Endodermal cell (in vitro differentiated cells): ENCODE results near the gene SUPT7L. TPM values are rescaled to one million over a fixed set of nuclear protein-coding genes. Genes with fewer than 3 reads are reported as not detected.
A peak's percentile ranks its signal among the peaks of the same experiment; 100 is the strongest.
"Not testable (repeated sequence)": the region's sequence is repeated elsewhere in the genome, so short reads cannot be mapped to it uniquely, and the experiment has no call there.

Experiments
- DNase-seq: peaks from one replicate; pipeline ENCODE4 v3.0.0-alpha.2; 2017
- H3K27ac ChIP-seq: 2 replicates; pipeline ENCODE4 v1.5.1; 2013; ENCODE audit warnings: mild to moderate bottlenecking, low read depth, low read length, moderate library complexity
- H3K27me3 ChIP-seq: 2 replicates; pipeline ENCODE4 v1.6.1; 2013; ENCODE audit warnings: mild to moderate bottlenecking, low read length, moderate library complexity; ENCODE audit not compliant: insufficient read depth, control insufficient read depth, poor library complexity, severe bottlenecking
- H3K36me3 ChIP-seq: 2 replicates; pipeline ENCODE4 v1.7.0; 2013; ENCODE audit warnings: mild to moderate bottlenecking, low read length, moderate library complexity; ENCODE audit not compliant: control insufficient read depth, insufficient read depth
- H3K4me1 ChIP-seq: one replicate; pipeline ENCODE4 v1.7.0; 2013; ENCODE audit warnings: low read length; ENCODE audit not compliant: control insufficient read depth, insufficient read depth
- H3K4me3 ChIP-seq: 2 replicates; pipeline ENCODE4 v1.5.1; 2013; ENCODE audit warnings: mild to moderate bottlenecking, low read length, moderate library complexity
- H3K9ac ChIP-seq: 2 replicates; pipeline ENCODE4 v1.6.1; 2013; ENCODE audit warnings: mild to moderate bottlenecking, low read length, moderate library complexity; ENCODE audit not compliant: poor library complexity, severe bottlenecking; ENCODE audit errors: extremely low read depth
- H3K9me3 ChIP-seq: 2 replicates; pipeline ENCODE4 v1.6.1; 2013; ENCODE audit warnings: mild to moderate bottlenecking, low read length, moderate library complexity; ENCODE audit not compliant: control insufficient read depth
- H3K27ac Mint-ChIP-seq: 2 replicates; pipeline ENCODE4 v1.8.0; 2020; ENCODE audit warnings: mixed read lengths
- H3K27me3 Mint-ChIP-seq: 2 replicates; pipeline ENCODE4 v1.8.0; 2021; ENCODE audit warnings: mild to moderate bottlenecking, mixed read lengths; ENCODE audit not compliant: insufficient read depth
- H3K36me3 Mint-ChIP-seq: 2 replicates; pipeline ENCODE4 v1.8.0; 2020; ENCODE audit warnings: low read depth, mixed read lengths
- H3K4me1 Mint-ChIP-seq: 2 replicates; pipeline ENCODE4 v1.8.0; 2020; ENCODE audit warnings: mixed read lengths
- H3K4me3 Mint-ChIP-seq: 2 replicates; pipeline ENCODE4 v1.8.0; 2020; ENCODE audit warnings: mild to moderate bottlenecking, moderate library complexity, mixed read lengths
- H3K9me3 Mint-ChIP-seq: 2 replicates; pipeline ENCODE4 v1.8.0; 2020; ENCODE audit warnings: mild to moderate bottlenecking, mixed read lengths
- whole genome bisulfite sequencing, 2 experiments: methylation state at CpG; one replicate each; pipeline versions ENCODE4 v1.1.5 to v1.1.7; 2013; ENCODE audit warnings: missing lambda C conversion rate in 2 of 2, mixed read lengths in 1 of 2; ENCODE audit not compliant: insufficient coverage in 1 of 2, insufficient read length in 1 of 2; 5-methylcytosine and 5-hydroxymethylcytosine counted together
- total RNA-seq, 2 donors: library from RNA; stranded (reverse); fragmentation: NEBNext Ultra II Directional in 1 of 2; extraction: Animal tissue kit (Norgen Biotek cat#: 25700) in 1 of 2; gene quantifications; 2 replicates in 1 of 2; 3 replicates in 1 of 2; pipeline ENCODE4 v1.2.1, GENCODE V29; 2021
- TF ChIP-seq, protein P1 (sequence below): fragments of 200-600 bp; sonication (generic); conservative IDR thresholded peaks from 2 replicates; pipeline ENCODE4 v1.5.0; 2021; ENCODE audit warnings: antibody characterized with exemption, mild to moderate bottlenecking

The SUPT7L gene
- total RNA-seq, 2 donors from 2014 or later: 43.3 to 43.9 TPM

DNA sequence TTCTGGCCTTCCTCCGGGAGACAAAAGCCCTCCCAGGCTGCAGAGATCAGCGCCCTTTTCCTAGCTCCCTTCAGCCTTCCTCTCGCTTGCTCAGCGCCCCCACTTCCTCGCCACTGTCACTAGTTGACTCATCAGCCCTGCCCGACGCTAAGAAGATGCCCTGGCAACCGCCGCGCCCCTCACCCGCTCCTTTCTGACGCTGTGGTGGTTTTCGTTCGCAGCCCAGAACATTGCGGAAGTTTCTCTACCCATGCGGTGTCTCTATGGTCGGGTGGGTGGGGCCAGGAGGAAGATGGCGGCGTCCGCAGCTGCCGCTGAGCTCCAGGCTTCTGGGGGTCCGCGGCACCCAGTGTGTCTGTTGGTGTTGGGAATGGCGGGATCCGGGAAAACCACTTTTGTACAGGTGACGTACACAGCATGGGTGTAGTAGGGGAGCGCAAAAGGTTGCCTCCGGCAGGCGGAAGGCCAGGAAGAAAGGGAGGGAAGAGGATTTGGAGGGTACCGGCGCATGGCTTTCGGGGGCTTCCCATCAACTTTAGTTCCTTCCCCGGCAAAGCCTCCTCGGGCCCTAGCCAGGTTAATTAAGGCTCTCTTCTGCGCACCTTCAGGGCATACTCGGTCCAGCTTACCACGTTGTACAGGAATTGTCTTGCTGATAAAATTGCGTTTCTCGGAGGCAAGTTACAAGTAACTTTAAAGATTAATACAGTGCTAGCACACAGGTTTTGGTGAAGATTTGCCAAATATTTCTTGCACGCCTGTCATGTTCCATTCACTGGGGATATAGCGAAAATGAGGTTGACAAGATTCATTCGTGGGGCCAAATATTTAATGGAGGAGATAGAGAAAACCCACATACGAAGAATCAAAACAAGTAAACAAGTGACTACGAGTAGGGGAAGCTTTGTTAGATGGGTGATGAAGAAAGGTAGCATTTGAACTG, 34.4 kb downstream of the SUPT7L start, which contains the start of the genes CCDC121 and GPN1:
TSS of gene CCDC121 (minus strand) at position 246 of the 943 bp plus-strand sequence. CDS start 1,213 bp downstream, outside the sequence.
TSS of gene GPN1 (plus strand) at position 284 of the 943 bp plus-strand sequence. CDS start at position 293, 9 bp downstream.
- no peak within 1 kb of the TSS for H3K4me3 Mint-ChIP-seq
- 2 to 8% methylated on average over 18 to 44 of the region's 44 CpGs for WGBS, 2 experiments
- peak within 1 kb of the TSS; percentile 80 for H3K9ac ChIP-seq
- peaks cover 29% of the 10 kb centered on the region for H3K36me3 Mint-ChIP-seq
- H3K36me3 ChIP-seq: peaks cover 46% of the 10 kb centered on the region
- TF ChIP-seq, protein P1, sequence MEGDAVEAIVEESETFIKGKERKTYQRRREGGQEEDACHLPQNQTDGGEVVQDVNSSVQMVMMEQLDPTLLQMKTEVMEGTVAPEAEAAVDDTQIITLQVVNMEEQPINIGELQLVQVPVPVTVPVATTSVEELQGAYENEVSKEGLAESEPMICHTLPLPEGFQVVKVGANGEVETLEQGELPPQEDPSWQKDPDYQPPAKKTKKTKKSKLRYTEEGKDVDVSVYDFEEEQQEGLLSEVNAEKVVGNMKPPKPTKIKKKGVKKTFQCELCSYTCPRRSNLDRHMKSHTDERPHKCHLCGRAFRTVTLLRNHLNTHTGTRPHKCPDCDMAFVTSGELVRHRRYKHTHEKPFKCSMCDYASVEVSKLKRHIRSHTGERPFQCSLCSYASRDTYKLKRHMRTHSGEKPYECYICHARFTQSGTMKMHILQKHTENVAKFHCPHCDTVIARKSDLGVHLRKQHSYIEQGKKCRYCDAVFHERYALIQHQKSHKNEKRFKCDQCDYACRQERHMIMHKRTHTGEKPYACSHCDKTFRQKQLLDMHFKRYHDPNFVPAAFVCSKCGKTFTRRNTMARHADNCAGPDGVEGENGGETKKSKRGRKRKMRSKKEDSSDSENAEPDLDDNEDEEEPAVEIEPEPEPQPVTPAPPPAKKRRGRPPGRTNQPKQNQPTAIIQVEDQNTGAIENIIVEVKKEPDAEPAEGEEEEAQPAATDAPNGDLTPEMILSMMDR: no peak
- DNase-seq: peak; percentile 94
- H3K4me3 ChIP-seq: peak within 1 kb of the TSS; percentile 97
- no peaks in the 10 kb centered on the region for H3K9me3 ChIP-seq
- no peaks in the 10 kb centered on the region for H3K9me3 Mint-ChIP-seq
- H3K27ac ChIP-seq: peak within 1 kb of the TSS; percentile 47
- H3K27ac Mint-ChIP-seq: no peak within 1 kb of the TSS
- H3K4me1 ChIP-seq: no peaks in the 10 kb centered on the region
- peaks cover 11% of the 10 kb centered on the region for H3K4me1 Mint-ChIP-seq
- no peaks in the 10 kb centered on the region for H3K27me3 ChIP-seq
- H3K27me3 Mint-ChIP-seq: no peaks in the 10 kb centered on the region

DNA sequence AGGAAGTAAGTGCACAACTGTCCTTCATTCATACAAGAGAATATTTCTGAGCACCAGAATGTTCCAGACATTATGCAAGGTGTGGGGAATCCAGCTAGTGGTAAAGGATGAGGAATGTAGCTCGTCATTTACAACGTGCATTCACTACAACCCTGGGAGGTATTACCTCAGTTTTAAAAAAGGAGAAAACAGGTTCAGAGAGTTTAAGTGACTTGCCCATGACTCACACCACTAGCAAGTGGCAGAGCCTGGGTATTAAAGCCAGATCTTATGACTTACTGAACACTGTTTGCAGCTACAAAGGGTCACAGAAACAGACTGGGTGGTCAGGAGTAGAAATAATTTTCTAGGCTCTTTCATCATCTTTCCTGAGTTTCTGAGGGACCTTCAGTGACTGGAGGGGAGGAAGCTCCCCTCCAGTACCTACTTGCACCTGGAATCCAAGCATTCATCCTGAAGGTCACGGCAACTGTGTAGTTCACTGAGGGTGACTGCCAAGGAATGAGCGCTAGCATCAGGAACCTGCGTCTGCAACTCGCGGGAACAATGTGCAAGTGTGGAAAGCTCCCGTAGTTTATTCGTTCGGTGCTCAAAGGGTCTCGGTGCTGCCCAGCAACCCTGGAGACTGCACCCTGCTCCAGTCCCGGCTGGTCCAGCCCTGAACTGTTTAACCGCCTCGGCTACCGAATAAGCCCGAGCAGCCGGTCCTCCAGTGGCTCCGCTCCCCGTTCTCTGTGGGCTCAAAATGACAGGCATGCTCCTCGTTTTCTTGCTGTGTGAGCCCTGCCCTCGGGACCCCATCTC, 35.2 kb downstream of the SUPT7L start:
- peak overlapping the region; percentile 97 for H3K4me3 ChIP-seq
- H3K9me3 Mint-ChIP-seq: no peaks in the 10 kb centered on the region
- H3K27me3 Mint-ChIP-seq: no peaks in the 10 kb centered on the region
- no peak overlapping the region for H3K4me3 Mint-ChIP-seq
- WGBS, 2 experiments: 7 to 13% methylated on average over 7 to 21 of the region's 21 CpGs
- peaks cover 11% of the 10 kb centered on the region for H3K4me1 Mint-ChIP-seq
- H3K9ac ChIP-seq: peak overlapping the region; percentile 80
- H3K9me3 ChIP-seq: no peaks in the 10 kb centered on the region
- peaks cover 29% of the 10 kb centered on the region for H3K36me3 Mint-ChIP-seq
- H3K27me3 ChIP-seq: no peaks in the 10 kb centered on the region
- no peaks in the 10 kb centered on the region for H3K4me1 ChIP-seq
- no peak overlapping the region for H3K27ac Mint-ChIP-seq
- TF ChIP-seq, protein P1: no peak
- peaks cover 46% of the 10 kb centered on the region for H3K36me3 ChIP-seq
- DNase-seq: peak; percentile 47
- H3K27ac ChIP-seq: peak overlapping the region; percentile 47

DNA sequence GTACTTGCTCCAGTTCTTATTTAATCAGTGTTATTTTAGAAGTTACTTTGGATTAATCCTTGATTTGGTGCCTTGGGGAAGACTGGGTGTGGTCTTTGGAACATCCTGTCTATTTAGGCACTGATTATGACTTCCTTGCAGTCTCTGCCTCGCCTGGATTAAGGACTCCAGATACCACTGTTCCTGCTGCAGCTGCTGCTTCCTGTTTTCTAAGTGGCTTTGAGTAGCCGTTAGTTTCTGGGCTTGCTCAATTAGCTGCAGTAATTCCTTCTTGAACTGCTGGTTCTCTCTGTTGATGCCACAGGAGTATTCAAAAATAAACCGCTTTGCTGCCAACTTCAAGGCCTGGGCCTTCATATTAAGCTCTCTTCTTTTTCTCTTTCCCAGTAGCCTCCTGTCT, 36.5 kb downstream of the SUPT7L start:
- WGBS, 2 experiments: 83 to 84% methylated on average over 3 of the region's 3 CpGs
- not testable (repeated sequence) for H3K9ac ChIP-seq, H3K4me3 Mint-ChIP-seq, H3K9me3 ChIP-seq, H3K27ac ChIP-seq, H3K4me1 ChIP-seq, H3K4me3 ChIP-seq, H3K27me3 ChIP-seq, H3K9me3 Mint-ChIP-seq, DNase-seq, H3K27me3 Mint-ChIP-seq
- peaks cover 45% of the 10 kb centered on the region for H3K36me3 ChIP-seq
- Mint-ChIP-seq H3K36me3 (peaks cover 31% of the 10 kb centered on the region), H3K4me1 (peaks cover 11% of the 10 kb centered on the region), H3K27ac (peak overlapping the region; percentile 0)

DNA sequence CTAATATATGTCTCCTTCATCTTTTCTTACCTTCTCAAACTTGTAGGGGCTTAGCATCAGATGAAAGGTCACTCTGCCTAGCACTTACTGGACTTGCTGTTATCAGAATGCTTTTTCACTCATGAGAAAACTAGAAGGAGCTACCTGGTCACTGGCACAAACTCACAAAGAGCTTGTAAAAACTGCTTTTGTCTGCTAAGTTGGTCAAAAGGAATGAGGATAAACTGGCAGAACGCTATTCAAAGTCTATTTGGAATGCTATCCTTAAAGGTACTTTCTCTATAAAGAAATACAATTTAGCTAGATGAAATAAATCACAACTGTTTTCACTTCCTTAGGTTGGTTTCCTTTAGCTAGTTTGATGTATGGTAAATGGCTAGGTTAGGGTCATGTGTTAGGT, 37.1 kb downstream of the SUPT7L start:
- not testable (repeated sequence) for H3K27ac ChIP-seq, H3K4me3 Mint-ChIP-seq, H3K27me3 Mint-ChIP-seq

More for the DNA sequence above, 37.1 kb downstream of the SUPT7L start:
- peaks cover 28% of the 10 kb centered on the region for H3K36me3 Mint-ChIP-seq
- not testable (repeated sequence) for H3K9me3 ChIP-seq, H3K9me3 Mint-ChIP-seq, H3K27ac Mint-ChIP-seq, H3K27me3 ChIP-seq, H3K4me3 ChIP-seq, H3K9ac ChIP-seq, DNase-seq, H3K4me1 ChIP-seq
- WGBS, 2 experiments: 89% methylated on average over 1 of the region's 1 CpG; no CpG with 5 or more reads in 1 of the 2 experiments
- peaks cover 45% of the 10 kb centered on the region for H3K36me3 ChIP-seq
- H3K4me1 Mint-ChIP-seq: peaks cover 11% of the 10 kb centered on the region
